ENCODE data around the gene EFNA3. TPM values are rescaled to one million over a fixed set of nuclear protein-coding genes. Genes with fewer than 3 reads are reported as not detected.

Gene EFNA3
- polyA plus RNA-seq, 1 experiment, result 0.56 TPM

- ChIA-PET CTCF (interaction anchor here (1.0 kb wide), 3 partner anchors 10 to 27 kb away, joined by 3 to 6 read pairs (median 4); no protein-coding TSS in a partner anchor), POLR2A (no interaction called here)
- DNase-seq (ENCODE audit: low read depth, low spot score), result no peak
- H3K4me3 ChIP-seq (ENCODE audit: low read depth, low read length), result peak overlapping the region; percentile 46
- no peaks in the 10 kb centered on the region for H3K9me3 ChIP-seq (ENCODE audit: control insufficient read depth, insufficient read depth, low read length)
- peak; percentile 37; the same call in 1 of the 2 replicates for TF ChIP-seq CTCF (IDR thresholded peaks at IDR 0.05; ENCODE audit: low read depth, low read length)
- no peak overlapping the region for H3K27ac ChIP-seq (ENCODE audit: low read depth, low read length)
- peaks cover 14% of the 10 kb centered on the region for H3K27me3 ChIP-seq (ENCODE audit: control insufficient read depth, insufficient read depth, low read length)
Observed at GRCh38 chr1:155070721-155071569, 7.7 kb upstream of the EFNA3 start.

- Histone ChIP-seq H3K9me3 (ENCODE audit: control insufficient read depth, insufficient read depth, low read length) (no peaks in the 10 kb centered on the region), H3K4me3 (ENCODE audit: low read depth, low read length) (no peak overlapping the region), H3K27me3 (ENCODE audit: control insufficient read depth, insufficient read depth, low read length) (peaks cover 16% of the 10 kb centered on the region), H3K27ac (ENCODE audit: low read depth, low read length) (no peak overlapping the region)
- CTCF ChIA-PET, result interaction anchor here (0.7 to 1.6 kb wide), 5 partner anchors 10 to 19 kb away, joined by 3 to 4 read pairs (median 3); no protein-coding TSS in a partner anchor
- POLR2A ChIA-PET, result no interaction called here
- no peak for TF ChIP-seq CTCF (IDR thresholded peaks at IDR 0.05; ENCODE audit: low read depth, low read length)
- DNase-seq (ENCODE audit: low read depth, low spot score), result no peak
Observed at GRCh38 chr1:155071701-155072100, 6.9 kb upstream of the EFNA3 start.

GRCh38 chr1:155072531-155073289, 5.9 kb upstream of the EFNA3 start:
- ChIA-PET CTCF (interaction anchor here (0.6 to 1.6 kb wide), 7 partner anchors 11 to 100 kb away, joined by 3 to 6 read pairs (median 3); partner anchors contain the start of genes ADAM15 and KRTCAP2), POLR2A (interaction anchor here (0.6 kb wide), 1 partner anchor 1418 kb away, joined by 7 read pairs; no protein-coding TSS in a partner anchor)
- no peaks in the 10 kb centered on the region for H3K9me3 ChIP-seq (ENCODE audit: control insufficient read depth, insufficient read depth, low read length)
- peaks cover 19% of the 10 kb centered on the region for H3K27me3 ChIP-seq (ENCODE audit: control insufficient read depth, insufficient read depth, low read length)
- no peak overlapping the region for H3K4me3 ChIP-seq (ENCODE audit: low read depth, low read length)
- H3K27ac ChIP-seq (ENCODE audit: low read depth, low read length), result no peak overlapping the region
- DNase-seq (ENCODE audit: low read depth, low spot score), result no peak
- TF ChIP-seq CTCF (IDR thresholded peaks at IDR 0.05; ENCODE audit: low read depth, low read length), result no peak

GRCh38 chr1:155073377-155074242, 5.0 kb upstream of the EFNA3 start:
- CTCF ChIA-PET, result interaction anchor here (0.6 to 1.6 kb wide), 6 partner anchors 12 to 99 kb away, joined by 3 to 6 read pairs (median 3); partner anchors contain the start of genes ADAM15 and KRTCAP2
- no peaks in the 10 kb centered on the region for H3K9me3 ChIP-seq (ENCODE audit: control insufficient read depth, insufficient read depth, low read length)
- H3K27me3 ChIP-seq (ENCODE audit: control insufficient read depth, insufficient read depth, low read length), result peaks cover 22% of the 10 kb centered on the region
- TF ChIP-seq CTCF (IDR thresholded peaks at IDR 0.05; ENCODE audit: low read depth, low read length), result no peak
- POLR2A ChIA-PET, result no interaction called here
- no peak overlapping the region for H3K27ac ChIP-seq (ENCODE audit: low read depth, low read length)
- H3K4me3 ChIP-seq (ENCODE audit: low read depth, low read length), result no peak overlapping the region
- DNase-seq (ENCODE audit: low read depth, low spot score), result no peak
